Mammary epithelial cell (primary cell): Measurements from ENCODE around the gene VIPR2.

Experiments used
- EZH2 ChIP-seq: IDR thresholded peaks from 2 replicates; pipeline ENCODE4 v1.6.1; 2012; ENCODE audit warnings: low read length, inconsistent platforms, borderline replicate concordance
- TF ChIP-seq, protein P1 (sequence below), 2 donors: IDR thresholded peaks in 1 of 2; conservative IDR thresholded peaks in 1 of 2; 2 replicates each; pipeline ENCODE4 v1.5.1; 2011 to 2012; ENCODE audit warnings: inconsistent platforms in 2 of 2, low read length in 2 of 2, mild to moderate bottlenecking in 2 of 2, control low read depth in 1 of 2, low read depth in 1 of 2; ENCODE audit not compliant: insufficient read depth in 1 of 2; ENCODE audit errors: extremely low read depth in 1 of 2

DNA sequence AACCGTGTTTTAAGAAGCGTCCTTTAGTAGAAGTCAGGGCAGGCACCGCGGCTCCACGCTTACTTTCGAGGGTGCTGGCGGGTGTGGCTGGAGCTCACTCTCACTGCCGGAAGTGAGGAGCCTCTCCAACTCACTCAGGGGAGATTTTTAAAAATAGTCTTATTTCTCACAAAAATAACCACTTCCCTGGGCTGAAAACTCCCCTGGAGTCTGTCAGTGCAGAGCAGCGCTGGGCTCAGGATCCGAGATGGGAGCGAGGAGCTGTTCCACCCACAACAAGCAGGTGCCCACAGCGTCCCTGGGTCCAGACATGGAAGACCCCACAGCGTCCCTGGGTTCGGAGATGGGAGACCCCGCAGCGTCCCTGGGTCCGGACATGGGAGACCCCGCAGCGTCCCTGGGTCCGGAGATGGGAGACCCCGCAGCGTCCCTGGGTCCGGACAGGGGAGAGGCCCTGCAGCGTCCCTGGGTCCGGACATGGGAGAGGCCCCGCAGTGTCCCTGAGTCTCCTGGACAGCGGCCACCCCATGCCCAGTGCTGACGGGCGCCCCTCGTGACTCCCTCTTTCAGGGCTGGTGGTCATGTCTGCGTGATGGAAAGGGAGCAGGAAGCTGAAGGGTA, 51.2 kb downstream of the VIPR2 start:
- TF ChIP-seq, protein P1, sequence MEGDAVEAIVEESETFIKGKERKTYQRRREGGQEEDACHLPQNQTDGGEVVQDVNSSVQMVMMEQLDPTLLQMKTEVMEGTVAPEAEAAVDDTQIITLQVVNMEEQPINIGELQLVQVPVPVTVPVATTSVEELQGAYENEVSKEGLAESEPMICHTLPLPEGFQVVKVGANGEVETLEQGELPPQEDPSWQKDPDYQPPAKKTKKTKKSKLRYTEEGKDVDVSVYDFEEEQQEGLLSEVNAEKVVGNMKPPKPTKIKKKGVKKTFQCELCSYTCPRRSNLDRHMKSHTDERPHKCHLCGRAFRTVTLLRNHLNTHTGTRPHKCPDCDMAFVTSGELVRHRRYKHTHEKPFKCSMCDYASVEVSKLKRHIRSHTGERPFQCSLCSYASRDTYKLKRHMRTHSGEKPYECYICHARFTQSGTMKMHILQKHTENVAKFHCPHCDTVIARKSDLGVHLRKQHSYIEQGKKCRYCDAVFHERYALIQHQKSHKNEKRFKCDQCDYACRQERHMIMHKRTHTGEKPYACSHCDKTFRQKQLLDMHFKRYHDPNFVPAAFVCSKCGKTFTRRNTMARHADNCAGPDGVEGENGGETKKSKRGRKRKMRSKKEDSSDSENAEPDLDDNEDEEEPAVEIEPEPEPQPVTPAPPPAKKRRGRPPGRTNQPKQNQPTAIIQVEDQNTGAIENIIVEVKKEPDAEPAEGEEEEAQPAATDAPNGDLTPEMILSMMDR (conservative IDR thresholded peaks at IDR 0.05 in 1 of 2, IDR thresholded peaks at IDR 0.05 in 1 of 2; ENCODE audit: extremely low read depth in 1 of 2, insufficient read depth in 1 of 2, low read depth in 1 of 2, low read length in 2 of 2), result no peak
- no peak for TF ChIP-seq EZH2
